ENCODE measurements around the gene CA10.

DNA sequence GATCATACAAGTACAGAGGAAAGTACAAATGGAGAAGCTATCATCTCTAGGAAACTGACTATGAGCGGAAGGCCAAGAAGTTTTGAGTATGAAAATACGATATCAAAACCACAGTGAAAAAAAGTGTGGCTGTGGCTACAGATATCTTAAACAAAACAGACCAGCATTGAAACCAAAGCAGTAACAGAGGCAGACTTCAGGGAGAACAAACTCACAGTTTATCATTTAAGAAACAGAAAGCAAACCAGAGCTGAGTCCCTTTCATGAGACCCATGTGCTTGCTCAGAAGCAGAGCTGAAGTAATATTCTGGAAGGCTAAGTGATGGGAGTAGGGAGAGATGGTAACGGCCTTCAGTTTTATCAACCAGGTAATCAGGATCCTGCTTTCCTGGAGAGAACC is 317.8 kb downstream of the CA10 start:
- TF ChIP-seq ARNT (IDR thresholded peaks at IDR 0.05) (no peak), NFYB (IDR thresholded peaks at IDR 0.05; ENCODE audit: extremely low read depth, insufficient read length) (no peak), SMC3 (conservative IDR thresholded peaks at IDR 0.05; ENCODE audit: insufficient read depth, low read depth, low read length) (no peak), ZNF311 (CRISPR knock-in tag; IDR thresholded peaks at IDR 0.05) (no peak), RNF2 (IDR thresholded peaks at IDR 0.05) (no peak), POLR2AphosphoS2 (IDR thresholded peaks at IDR 0.05; ENCODE audit: low read length) (no peak), ZEB2 (IDR thresholded peaks at IDR 0.05) (no peak), HNRNPK (IDR thresholded peaks at IDR 0.05; ENCODE audit: low read depth, low read length, poor library complexity, severe bottlenecking) (no peak), SIX5 (IDR thresholded peaks at IDR 0.05; ENCODE audit: borderline replicate concordance in 1 of 2, insufficient read depth in 1 of 2, low read depth in 1 of 2, low read length in 2 of 2) (no peak)
- TF ChIP-seq, protein P1, sequence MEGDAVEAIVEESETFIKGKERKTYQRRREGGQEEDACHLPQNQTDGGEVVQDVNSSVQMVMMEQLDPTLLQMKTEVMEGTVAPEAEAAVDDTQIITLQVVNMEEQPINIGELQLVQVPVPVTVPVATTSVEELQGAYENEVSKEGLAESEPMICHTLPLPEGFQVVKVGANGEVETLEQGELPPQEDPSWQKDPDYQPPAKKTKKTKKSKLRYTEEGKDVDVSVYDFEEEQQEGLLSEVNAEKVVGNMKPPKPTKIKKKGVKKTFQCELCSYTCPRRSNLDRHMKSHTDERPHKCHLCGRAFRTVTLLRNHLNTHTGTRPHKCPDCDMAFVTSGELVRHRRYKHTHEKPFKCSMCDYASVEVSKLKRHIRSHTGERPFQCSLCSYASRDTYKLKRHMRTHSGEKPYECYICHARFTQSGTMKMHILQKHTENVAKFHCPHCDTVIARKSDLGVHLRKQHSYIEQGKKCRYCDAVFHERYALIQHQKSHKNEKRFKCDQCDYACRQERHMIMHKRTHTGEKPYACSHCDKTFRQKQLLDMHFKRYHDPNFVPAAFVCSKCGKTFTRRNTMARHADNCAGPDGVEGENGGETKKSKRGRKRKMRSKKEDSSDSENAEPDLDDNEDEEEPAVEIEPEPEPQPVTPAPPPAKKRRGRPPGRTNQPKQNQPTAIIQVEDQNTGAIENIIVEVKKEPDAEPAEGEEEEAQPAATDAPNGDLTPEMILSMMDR (IDR thresholded peaks at IDR 0.05 in 2 of 3, conservative IDR thresholded peaks at IDR 0.05 in 1 of 3; ENCODE audit: insufficient read depth in 2 of 3, low read depth in 1 of 3, low read length in 3 of 3), result no peak

Measured in K562 (cell line).